HG02642 (cell line): Measurements from ENCODE around the gene ALG14.
"Not testable (repeated sequence)": the region's sequence is repeated elsewhere in the genome, so short reads cannot be mapped to it uniquely, and the experiment has no call there.

Experiments
- ATAC-seq: cut with Tn5 transposase; IDR thresholded peaks from one replicate; pipeline ENCODE4 v1.9.1; 2021; ENCODE audit warnings: mild to moderate bottlenecking; ENCODE audit not compliant: unreplicated experiment, poor library complexity

The ALG14 gene

GRCh38 chr1:95046359-95046758 lies 26.4 kb downstream of the ALG14 start:
- no peak for ATAC-seq

GRCh38 chr1:95043141-95043980 lies 29.4 kb downstream of the ALG14 start:
- peak; percentile 98 for ATAC-seq

GRCh38 chr1:95042286-95042685 lies 30.5 kb downstream of the ALG14 start:
- ATAC-seq = no peak

GRCh38 chr1:95041491-95042165 lies 31.1 kb downstream of the ALG14 start:
- no peak for ATAC-seq

- ATAC-seq = no peak
These were observed 32.7 kb downstream of the ALG14 start for GRCh38 chr1:95040032-95040525.

- ATAC-seq = no peak
These were observed 33.3 kb downstream of the ALG14 start for GRCh38 chr1:95039360-95040031.

- ATAC-seq = no peak
These were observed 37.2 kb downstream of the ALG14 start for GRCh38 chr1:95035536-95035935.

- no peak for ATAC-seq
These were observed 38.2 kb downstream of the ALG14 start for GRCh38 chr1:95034506-95034905.

- ATAC-seq = no peak
These were observed 38.9 kb downstream of the ALG14 start for GRCh38 chr1:95033843-95034242.

- no peak for ATAC-seq
These were observed 43.2 kb downstream of the ALG14 start for GRCh38 chr1:95029532-95029931.

- ATAC-seq = no peak
These were observed 43.8 kb downstream of the ALG14 start for GRCh38 chr1:95028954-95029353.

GRCh38 chr1:95027046-95027445 lies 45.7 kb downstream of the ALG14 start:
- ATAC-seq = no peak

- ATAC-seq = no peak
These were observed 49.2 kb downstream of the ALG14 start for GRCh38 chr1:95023399-95024043.

- ATAC-seq = no peak
These were observed 50.2 kb downstream of the ALG14 start for GRCh38 chr1:95022644-95022926.

GRCh38 chr1:95021805-95022643 lies 50.7 kb downstream of the ALG14 start:
- ATAC-seq = no peak

GRCh38 chr1:95021119-95021518 lies 51.6 kb downstream of the ALG14 start:
- ATAC-seq = no peak

- ATAC-seq = not testable (repeated sequence)
These were observed 53.3 kb downstream of the ALG14 start for GRCh38 chr1:95019466-95019865.

GRCh38 chr1:95018602-95019369 lies 54.0 kb downstream of the ALG14 start:
- no peak for ATAC-seq

- ATAC-seq = no peak
These were observed 55.0 kb downstream of the ALG14 start for GRCh38 chr1:95017775-95018174.
